Measurements from ENCODE around the gene FAP. TPM values are rescaled to one million over a fixed set of nuclear protein-coding genes. Genes with fewer than 3 reads are reported as not detected.

The FAP gene
- total and polyA plus RNA-seq, 9 of the 15 experiments (the other 6 are each of a cell fraction or from before 2014, with no cell fraction given) = not detected

GRCh38 chr2:162221064-162221463 is 22.2 kb downstream of the FAP start (continued):
- TF ChIP-seq, protein P1, sequence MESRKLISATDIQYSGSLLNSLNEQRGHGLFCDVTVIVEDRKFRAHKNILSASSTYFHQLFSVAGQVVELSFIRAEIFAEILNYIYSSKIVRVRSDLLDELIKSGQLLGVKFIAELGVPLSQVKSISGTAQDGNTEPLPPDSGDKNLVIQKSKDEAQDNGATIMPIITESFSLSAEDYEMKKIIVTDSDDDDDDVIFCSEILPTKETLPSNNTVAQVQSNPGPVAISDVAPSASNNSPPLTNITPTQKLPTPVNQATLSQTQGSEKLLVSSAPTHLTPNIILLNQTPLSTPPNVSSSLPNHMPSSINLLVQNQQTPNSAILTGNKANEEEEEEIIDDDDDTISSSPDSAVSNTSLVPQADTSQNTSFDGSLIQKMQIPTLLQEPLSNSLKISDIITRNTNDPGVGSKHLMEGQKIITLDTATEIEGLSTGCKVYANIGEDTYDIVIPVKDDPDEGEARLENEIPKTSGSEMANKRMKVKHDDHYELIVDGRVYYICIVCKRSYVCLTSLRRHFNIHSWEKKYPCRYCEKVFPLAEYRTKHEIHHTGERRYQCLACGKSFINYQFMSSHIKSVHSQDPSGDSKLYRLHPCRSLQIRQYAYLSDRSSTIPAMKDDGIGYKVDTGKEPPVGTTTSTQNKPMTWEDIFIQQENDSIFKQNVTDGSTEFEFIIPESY (CRISPR knock-in tag; IDR thresholded peaks at IDR 0.05) = no peak
- no peak for TF ChIP-seq MYNN (IDR thresholded peaks at IDR 0.05)
- no peak for TF ChIP-seq MYNN (CRISPR knock-in tag; IDR thresholded peaks at IDR 0.05)
- no peak for TF ChIP-seq CREB1 (IDR thresholded peaks at IDR 0.05)
- no peak for TF ChIP-seq CREB1 (CRISPR knock-in tag; IDR thresholded peaks at IDR 0.05)

DNA sequence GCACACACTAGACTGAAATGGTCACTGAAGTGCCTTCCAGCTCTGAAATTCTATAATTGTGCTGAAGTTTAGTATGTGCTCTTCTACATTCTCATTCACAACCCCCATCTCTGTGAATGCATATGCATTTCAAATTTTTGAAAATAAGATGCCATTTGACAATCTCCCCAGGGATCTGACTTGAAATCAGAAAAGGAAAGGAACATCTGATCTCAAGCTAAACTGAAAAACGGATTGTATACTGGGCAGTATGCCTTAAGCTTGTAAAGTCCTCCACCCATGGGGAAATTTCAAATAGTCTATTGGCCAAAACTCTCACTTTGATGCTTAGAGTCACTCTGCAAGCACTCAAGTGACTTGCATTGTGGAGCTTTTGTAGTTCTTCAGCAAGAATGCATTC is 22.9 kb downstream of the FAP start:
- no peak for DNase-seq (ENCODE audit: extremely low read depth in 1 of 4, low spot score in 3 of 4)
- no peak overlapping the region for H3K27ac ChIP-seq (ENCODE audit: extremely low read depth, low read depth, low read length)
- intact Hi-C loops (cut with micrococcal nuclease) (loop anchor here (2.0 kb wide), 1 partner anchor 78 kb away; no protein-coding TSS in a partner anchor), in situ Hi-C loops (cut with MboI) (no loop called here)
- no TSS peak for BruUV-seq (replicated peaks)
- H3K9me3 ChIP-seq (replicated peaks; ENCODE audit: control insufficient read depth, insufficient read depth, low read depth, low read length) = no peaks in the 10 kb centered on the region; the same call in 1 of the 2 replicates
- H3K9me1 ChIP-seq (ENCODE audit: control insufficient read depth, insufficient read depth, low read length) = no peaks in the 10 kb centered on the region
- ATAC-seq = no peak
- FAIRE-seq = no peak
- no peaks in the 10 kb centered on the region for H3K79me2 ChIP-seq (ENCODE audit: control insufficient read depth, insufficient read depth, low read length)
- H3K9ac ChIP-seq (ENCODE audit: insufficient read depth in 1 of 2, low read depth in 2 of 2, low read length in 2 of 2) = no peak overlapping the region
- no peak overlapping the region for H3K4me3 ChIP-seq
- no peaks in the 10 kb centered on the region for H3K27me3 ChIP-seq (ENCODE audit: control insufficient read depth in 2 of 2, insufficient read depth in 2 of 2, low read length in 2 of 2)
- 0% methylated on average over 1 of the region's 1 CpG for whole genome bisulfite sequencing (ENCODE audit: insufficient coverage, low coverage, missing lambda C conversion rate)
- H3K4me2 ChIP-seq (ENCODE audit: insufficient read depth, low read length) = no peak overlapping the region
- H2AFZ ChIP-seq (ENCODE audit: low read depth, low read length) = no peak overlapping the region
- H3K4me1 ChIP-seq (replicated peaks in 1 of 2; ENCODE audit: control insufficient read depth in 2 of 2, insufficient read depth in 2 of 2, low read length in 2 of 2) = no peaks in the 10 kb centered on the region
- ChIA-PET CTCF (ENCODE audit: low intra/inter-chr PET ratio) (interaction anchor here (0.7 to 2.3 kb wide), 3 partner anchors 77 to 279 kb away, joined by 3 to 7 read pairs (median 4); no protein-coding TSS in a partner anchor), POLR2A (no interaction called here)
- no peaks in the 10 kb centered on the region for H3K36me3 ChIP-seq (ENCODE audit: control insufficient read depth, insufficient read depth, low read length)
- no peaks in the 10 kb centered on the region for H4K20me1 ChIP-seq (replicated peaks; ENCODE audit: control insufficient read depth, insufficient read depth, low read length)
- TF ChIP-seq, protein P2, sequence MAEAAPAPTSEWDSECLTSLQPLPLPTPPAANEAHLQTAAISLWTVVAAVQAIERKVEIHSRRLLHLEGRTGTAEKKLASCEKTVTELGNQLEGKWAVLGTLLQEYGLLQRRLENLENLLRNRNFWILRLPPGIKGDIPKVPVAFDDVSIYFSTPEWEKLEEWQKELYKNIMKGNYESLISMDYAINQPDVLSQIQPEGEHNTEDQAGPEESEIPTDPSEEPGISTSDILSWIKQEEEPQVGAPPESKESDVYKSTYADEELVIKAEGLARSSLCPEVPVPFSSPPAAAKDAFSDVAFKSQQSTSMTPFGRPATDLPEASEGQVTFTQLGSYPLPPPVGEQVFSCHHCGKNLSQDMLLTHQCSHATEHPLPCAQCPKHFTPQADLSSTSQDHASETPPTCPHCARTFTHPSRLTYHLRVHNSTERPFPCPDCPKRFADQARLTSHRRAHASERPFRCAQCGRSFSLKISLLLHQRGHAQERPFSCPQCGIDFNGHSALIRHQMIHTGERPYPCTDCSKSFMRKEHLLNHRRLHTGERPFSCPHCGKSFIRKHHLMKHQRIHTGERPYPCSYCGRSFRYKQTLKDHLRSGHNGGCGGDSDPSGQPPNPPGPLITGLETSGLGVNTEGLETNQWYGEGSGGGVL (CRISPR knock-in tag; IDR thresholded peaks at IDR 0.05) = no peak
- TF ChIP-seq ZNF551 (CRISPR knock-in tag; IDR thresholded peaks at IDR 0.05) = no peak
- TF ChIP-seq ETV6 (IDR thresholded peaks at IDR 0.05; ENCODE audit: borderline replicate concordance in 1 of 2, low read depth in 2 of 2, low read length in 1 of 2) = no peak
- no peak for TF ChIP-seq ETV6 (CRISPR knock-in tag; IDR thresholded peaks at IDR 0.05; ENCODE audit: borderline replicate concordance)
- no peak for TF ChIP-seq ETS1 (conservative IDR thresholded peaks at IDR 0.05; ENCODE audit: control insufficient read depth, low read depth, low read length)
- no peak for TF ChIP-seq SAFB2 (IDR thresholded peaks at IDR 0.05; ENCODE audit: borderline replicate concordance, low read depth, low read length, severe bottlenecking)
- TF ChIP-seq RFX5 (IDR thresholded peaks at IDR 0.05; ENCODE audit: low read depth, low read length) = no peak
- TF ChIP-seq NFIX (CRISPR knock-in tag; IDR thresholded peaks at IDR 0.05; ENCODE audit: low read depth) = no peak

Data from K562 (cell line).